NCI-H345 (cell line): ENCODE results near the gene CUBN.

Experiments
- DNase-seq: peaks from one replicate; lab custom pipeline; 2025; lab: John Stamatoyannopoulos, UW

Gene CUBN

DNA sequence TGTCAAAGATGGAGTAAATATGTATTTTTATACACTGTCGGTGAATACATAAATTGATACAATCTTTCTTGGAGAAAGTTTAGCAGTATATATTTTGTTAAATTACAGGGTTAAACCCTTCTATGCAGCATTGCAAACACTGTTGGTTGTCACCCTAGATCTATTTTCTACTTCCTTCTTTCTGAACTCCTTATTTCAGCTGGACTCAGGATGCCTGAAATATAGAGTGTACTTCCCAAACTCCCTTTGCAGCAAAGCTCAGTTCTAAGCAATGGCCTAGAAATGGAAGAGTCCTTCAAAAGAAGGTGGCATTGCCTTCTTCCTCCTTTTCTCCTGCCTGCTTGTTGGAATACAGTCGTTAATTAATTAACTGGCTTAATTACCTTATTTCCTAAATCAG lies 20.6 kb downstream of the CUBN start:
- no peak for DNase-seq

- no peak for DNase-seq
Observed at GRCh38 chr10:17106991-17107390, 22.6 kb downstream of the CUBN start.

DNA sequence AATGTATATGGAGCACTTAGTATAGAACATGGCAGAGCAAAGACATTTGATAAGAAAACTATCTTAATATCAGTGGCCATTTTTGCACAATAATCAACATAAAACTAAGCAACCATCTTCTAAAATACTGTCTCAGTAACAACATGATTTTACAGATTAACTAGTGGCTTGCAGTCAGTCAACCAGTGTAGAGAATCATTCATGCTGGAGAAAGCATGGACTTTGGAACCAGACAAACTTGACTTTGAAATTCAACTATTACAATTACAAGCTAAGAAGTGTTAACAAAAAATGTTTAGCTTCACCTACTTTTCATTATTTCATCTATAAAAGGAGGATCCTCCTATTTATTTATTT lies 27.7 kb downstream of the CUBN start:
- DNase-seq: no peak

- DNase-seq: no peak
Observed at GRCh38 chr10:17101257-17101909, 28.2 kb downstream of the CUBN start.

DNA sequence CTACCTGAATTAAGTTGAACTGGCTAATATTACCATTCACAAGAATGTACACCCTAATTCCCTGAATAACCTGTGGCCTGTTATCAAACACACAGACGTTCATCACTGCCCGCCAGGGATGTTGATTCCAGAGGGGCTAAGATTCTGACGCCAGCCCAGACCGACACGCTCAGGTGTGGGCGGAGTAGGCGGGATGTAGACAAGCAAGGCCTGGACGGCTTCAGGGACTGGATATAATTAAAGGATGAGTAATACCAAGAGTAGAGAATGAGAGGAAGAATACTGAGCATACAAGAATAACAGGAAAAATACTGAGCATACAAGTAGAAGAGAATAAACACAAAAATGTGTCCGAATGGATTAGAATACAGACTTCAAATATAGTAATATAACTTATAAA lies 29.0 kb downstream of the CUBN start:
- DNase-seq: no peak

- no peak for DNase-seq
Observed at GRCh38 chr10:17098012-17098411, 31.6 kb downstream of the CUBN start.

- no peak for DNase-seq
Observed at GRCh38 chr10:17094844-17095243, 34.8 kb downstream of the CUBN start.

GRCh38 chr10:17092986-17093803 lies 36.4 kb downstream of the CUBN start:
- no peak for DNase-seq

- no peak for DNase-seq
Observed at GRCh38 chr10:17092216-17092944, 37.2 kb downstream of the CUBN start.

DNA sequence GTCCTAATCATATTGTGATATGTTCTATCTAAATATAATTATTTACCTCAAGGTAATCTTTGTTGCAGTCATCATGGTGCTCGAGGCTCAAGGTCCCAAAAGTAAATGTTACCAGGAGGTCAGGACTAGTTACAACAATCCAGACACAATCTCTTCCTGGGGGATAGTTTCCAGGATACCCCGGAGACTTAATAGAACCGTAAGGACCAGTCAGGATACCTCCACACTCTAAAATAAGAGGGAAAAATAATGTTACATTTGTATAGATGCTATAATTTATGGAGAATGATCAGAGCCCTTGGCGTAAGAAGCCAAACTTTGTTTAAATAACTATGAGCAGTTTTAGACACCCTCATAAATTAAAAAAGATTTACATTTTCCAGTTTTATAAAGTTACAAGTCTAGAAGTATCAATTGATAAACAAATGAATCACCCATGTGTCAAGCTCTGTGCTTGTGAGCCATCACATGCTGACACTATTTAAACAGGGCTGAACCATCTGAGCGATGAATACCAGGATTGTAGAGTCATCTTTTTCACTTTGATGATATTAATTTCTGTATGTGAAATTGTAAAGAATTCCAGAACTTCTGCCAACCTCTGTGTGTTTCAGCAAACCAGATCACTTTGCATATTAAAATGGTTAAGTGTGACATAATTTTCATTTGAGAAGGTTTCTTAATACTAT lies 41.3 kb downstream of the CUBN start:
- no peak for DNase-seq

- DNase-seq: no peak
Observed at GRCh38 chr10:17086865-17087367, 42.7 kb downstream of the CUBN start.

GRCh38 chr10:17085011-17085725 lies 44.4 kb downstream of the CUBN start:
- DNase-seq: no peak

GRCh38 chr10:17084258-17084657 lies 45.4 kb downstream of the CUBN start:
- DNase-seq: no peak

- DNase-seq: no peak
Observed at GRCh38 chr10:17081431-17081830, 48.2 kb downstream of the CUBN start.

DNA sequence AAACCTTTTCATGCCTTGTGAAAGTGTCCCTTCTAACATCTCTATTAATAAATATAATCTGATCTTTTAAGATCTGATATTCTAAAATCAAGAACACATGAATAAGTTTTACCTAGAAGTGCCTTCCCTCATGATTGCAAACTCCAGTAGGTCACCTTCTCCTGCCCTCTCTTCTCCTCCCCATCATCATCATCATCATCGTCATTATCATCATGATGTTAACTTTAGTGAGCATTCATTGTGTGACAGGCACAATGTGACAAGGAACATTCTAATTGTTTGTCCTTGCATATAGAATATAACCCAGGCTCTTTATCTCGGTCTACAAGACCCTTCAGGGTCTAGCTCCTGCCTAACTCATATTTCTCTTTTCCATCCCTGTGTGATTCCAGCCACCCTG lies 51.7 kb downstream of the CUBN start:
- no peak for DNase-seq

GRCh38 chr10:17077346-17077781 lies 52.2 kb downstream of the CUBN start:
- DNase-seq: no peak

DNA sequence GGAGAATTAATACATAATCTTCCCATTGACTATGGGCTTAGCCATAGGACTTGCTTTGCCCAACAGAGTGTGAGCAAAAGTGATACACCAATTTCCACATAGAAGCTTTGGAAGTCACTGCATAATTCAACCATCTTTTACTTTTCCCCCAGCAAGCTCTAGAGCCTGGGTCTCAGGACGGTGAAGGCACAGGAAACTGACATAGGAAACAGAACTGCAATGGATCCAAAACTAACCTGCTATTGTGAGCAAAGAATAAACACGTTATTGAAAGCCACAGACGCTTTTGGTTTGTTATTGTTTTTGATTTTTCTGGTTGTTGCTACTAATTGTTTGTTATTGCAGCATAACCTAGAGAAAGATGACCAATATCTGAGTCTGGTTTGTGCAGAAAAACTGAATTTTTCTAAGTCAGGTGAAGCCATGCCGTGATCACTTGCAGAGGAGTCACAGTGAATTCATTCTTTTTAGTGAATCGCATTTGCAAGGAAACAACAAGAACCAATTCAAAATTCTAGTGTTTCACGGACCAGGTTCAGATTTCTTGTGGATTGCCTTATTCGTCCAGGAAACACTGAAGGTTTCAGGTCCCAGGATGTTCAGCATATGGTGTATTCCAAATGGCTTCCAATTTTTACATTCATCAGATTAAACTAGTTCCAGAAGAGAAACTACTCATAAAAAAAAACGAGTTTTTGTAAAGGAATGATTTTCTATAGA lies 52.8 kb downstream of the CUBN start:
- DNase-seq: no peak

DNA sequence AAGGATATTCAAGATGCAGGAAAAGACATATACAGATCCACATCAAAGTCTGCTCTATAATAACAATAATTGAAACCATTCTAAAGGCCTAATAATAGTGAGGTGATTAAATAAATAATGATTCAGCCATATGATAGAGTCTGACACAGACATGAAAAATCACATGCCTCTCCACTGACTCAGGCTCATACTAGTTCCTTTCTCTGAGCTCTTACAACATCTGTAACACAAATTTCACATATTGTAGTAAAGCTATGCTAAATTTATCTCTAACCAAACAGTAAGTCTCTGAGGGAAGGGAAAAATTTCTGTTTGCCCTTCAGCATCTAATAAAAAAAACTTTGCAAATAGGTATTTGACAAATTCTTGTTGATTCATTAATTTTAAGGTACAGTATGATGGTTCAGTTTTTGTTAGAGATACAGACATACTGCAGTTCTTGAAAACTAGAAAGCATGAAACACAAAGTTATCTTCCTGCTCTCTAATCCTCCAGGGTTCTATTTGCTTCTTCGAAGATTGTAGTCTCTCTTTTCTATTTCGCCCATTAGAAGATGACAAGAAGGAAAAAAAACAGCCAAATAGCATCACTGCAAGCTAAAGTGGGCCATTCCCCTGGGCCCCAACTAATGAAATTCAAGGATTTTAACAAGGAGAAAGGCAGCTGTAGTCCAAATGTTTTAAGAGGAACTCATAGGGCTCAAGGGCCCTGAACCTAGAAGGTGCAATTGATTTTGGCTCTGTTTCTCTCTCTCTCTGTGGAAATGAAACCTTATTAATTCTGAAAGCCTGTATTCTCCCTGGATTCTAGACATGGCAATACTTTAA lies 53.9 kb downstream of the CUBN start:
- no peak for DNase-seq

DNA sequence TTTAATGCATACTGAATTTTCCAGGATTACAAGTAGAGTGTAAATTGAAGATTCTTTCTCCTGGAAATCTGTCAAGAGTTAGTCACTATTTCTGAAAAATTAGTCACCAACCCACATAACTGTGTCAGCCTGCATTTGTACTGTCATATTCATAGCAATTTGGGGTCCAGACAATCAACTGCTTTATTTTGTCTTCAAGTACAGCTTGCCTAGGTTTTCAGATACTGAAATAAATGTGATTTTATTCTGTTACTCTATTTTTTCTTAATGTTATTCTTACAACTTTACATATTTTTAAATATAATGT lies 55.1 kb downstream of the CUBN start:
- no peak for DNase-seq
